H9 (cell line): Measurements from ENCODE around the gene TRIM44. TPM values are rescaled to one million over a fixed set of nuclear protein-coding genes. Genes with fewer than 3 reads are reported as not detected.

Source experiments
- DNase-seq: peaks from one replicate; pipeline ENCODE4 v3.0.0-alpha.2; 2017
- H2AFZ ChIP-seq: one replicate; pipeline ENCODE4 v1.6.1; 2013; ENCODE audit warnings: mild to moderate bottlenecking, low read length, control low read depth, moderate library complexity
- H2AK5ac ChIP-seq: 2 replicates; pipeline ENCODE4 v1.6.1; 2013; ENCODE audit warnings: low read length, control low read depth, mixed read lengths; ENCODE audit not compliant: insufficient read length
- H2BK120ac ChIP-seq: one replicate; pipeline ENCODE4 v1.6.1; 2013; ENCODE audit warnings: low read depth, mild to moderate bottlenecking, low read length, control low read depth, inconsistent platforms; ENCODE audit not compliant: poor library complexity, severe bottlenecking
- H2BK12ac ChIP-seq: 2 replicates; pipeline ENCODE4 v1.6.1; 2013; ENCODE audit warnings: low read length, control low read depth, mixed read lengths, low read depth; ENCODE audit not compliant: insufficient read length
- H2BK15ac ChIP-seq: 2 replicates; pipeline ENCODE4 v1.6.1; 2013; ENCODE audit warnings: low read depth, low read length, control low read depth
- H2BK20ac ChIP-seq: one replicate; pipeline ENCODE4 v1.6.1; 2013; ENCODE audit warnings: low read depth, mild to moderate bottlenecking, low read length, control low read depth, inconsistent platforms; ENCODE audit not compliant: poor library complexity, severe bottlenecking
- H2BK5ac ChIP-seq: 2 replicates; pipeline ENCODE4 v1.6.1; 2013; ENCODE audit warnings: low read length, control low read depth, mixed read lengths; ENCODE audit not compliant: insufficient read length
- H3K14ac ChIP-seq: 2 replicates; pipeline ENCODE4 v1.6.1; 2013; ENCODE audit warnings: low read length, control low read depth; ENCODE audit not compliant: insufficient read depth
- H3K18ac ChIP-seq: 2 replicates; pipeline ENCODE4 v1.6.1; 2013; ENCODE audit warnings: low read depth, mild to moderate bottlenecking, mixed read lengths, low read length, control low read depth; ENCODE audit not compliant: insufficient read length
- H3K23ac ChIP-seq: 2 replicates; pipeline ENCODE4 v1.6.1; 2013; ENCODE audit warnings: low read length, control low read depth, mixed read lengths, low read depth; ENCODE audit not compliant: insufficient read length
- H3K23me2 ChIP-seq: 2 replicates; pipeline ENCODE4 v1.6.1; 2013; ENCODE audit warnings: low read depth, mild to moderate bottlenecking, mixed read lengths, low read length, control low read depth; ENCODE audit not compliant: insufficient read length, poor library complexity, severe bottlenecking
- H3K27ac ChIP-seq: 2 replicates; pipeline ENCODE4 v1.5.1; 2013; ENCODE audit warnings: low read length, control low read depth, mixed read lengths, low read depth; ENCODE audit not compliant: insufficient read length
- H3K27me3 ChIP-seq: 2 replicates; pipeline ENCODE4 v1.6.1; 2013; ENCODE audit warnings: low read length, control low read depth, inconsistent platforms; ENCODE audit not compliant: insufficient read depth
- H3K4ac ChIP-seq: 2 replicates; pipeline ENCODE4 v1.6.1; 2013; ENCODE audit warnings: low read depth, mild to moderate bottlenecking, control low read depth, inconsistent platforms, low read length, moderate library complexity
- H3K4me1 ChIP-seq: 2 replicates; pipeline ENCODE4 v1.6.1; 2013; ENCODE audit warnings: low read length, control low read depth, inconsistent platforms; ENCODE audit not compliant: insufficient read depth
- H3K4me2 ChIP-seq: 2 replicates; pipeline ENCODE4 v1.6.1; 2013; ENCODE audit warnings: low read length, control low read depth, mixed read lengths; ENCODE audit not compliant: insufficient read length, insufficient read depth
- H3K56ac ChIP-seq: 2 replicates; pipeline ENCODE4 v1.6.1; 2013; ENCODE audit warnings: low read depth, mild to moderate bottlenecking, mixed read lengths, low read length, control low read depth; ENCODE audit not compliant: insufficient read length
- H3K79me1 ChIP-seq: 2 replicates; pipeline ENCODE4 v1.6.1; 2013; ENCODE audit warnings: low read depth, mild to moderate bottlenecking, moderate library complexity, low read length, control low read depth, inconsistent platforms; ENCODE audit not compliant: insufficient read depth, poor library complexity, severe bottlenecking
- H3K79me2 ChIP-seq: 2 replicates; pipeline ENCODE4 v1.6.1; 2013; ENCODE audit warnings: low read length, control low read depth, inconsistent platforms; ENCODE audit not compliant: insufficient read depth
- H3K9ac ChIP-seq: 2 replicates; pipeline ENCODE4 v1.6.1; 2013; ENCODE audit warnings: low read length, control low read depth, mixed read lengths; ENCODE audit not compliant: insufficient read length; ENCODE audit errors: extremely low read depth
- H3K9me3 ChIP-seq: one replicate; pipeline ENCODE4 v1.6.1; 2013; ENCODE audit warnings: low read depth, low read length, inconsistent platforms; ENCODE audit not compliant: control insufficient read depth
- H3T11ph ChIP-seq: one replicate; pipeline ENCODE4 v1.6.1; 2013; ENCODE audit warnings: mild to moderate bottlenecking, low read length, control low read depth, inconsistent platforms
- H4K20me1 ChIP-seq: one replicate; pipeline ENCODE4 v1.6.1; 2013; ENCODE audit not compliant: control insufficient read depth, insufficient read length, insufficient read depth
- H4K5ac ChIP-seq: 2 replicates; pipeline ENCODE4 v1.6.1; 2013; ENCODE audit warnings: low read depth, mild to moderate bottlenecking, mixed read lengths, low read length, control low read depth; ENCODE audit not compliant: insufficient read length
- H4K8ac ChIP-seq: replicated peaks from 2 replicates; pipeline ENCODE4 v1.6.1; 2013; ENCODE audit warnings: low read length, control low read depth, mixed read lengths, low read depth; ENCODE audit not compliant: insufficient read length
- H4K91ac ChIP-seq: 2 replicates; pipeline ENCODE4 v1.6.1; 2013; ENCODE audit warnings: low read depth, mild to moderate bottlenecking, moderate library complexity, mixed read lengths, low read length, control low read depth; ENCODE audit not compliant: insufficient read length
- H3K27ac Mint-ChIP-seq, 3 experiments: 2 replicates in 2 of 3; 3 replicates in 1 of 3; pipeline ENCODE4 v1.8.0; 2020 to 2021; ENCODE audit warnings: mixed read lengths in 3 of 3, mild to moderate bottlenecking in 1 of 3, moderate library complexity in 1 of 3
- H3K27me3 Mint-ChIP-seq: 2 replicates; pipeline ENCODE4 v1.8.0; 2021; ENCODE audit warnings: low read depth, mild to moderate bottlenecking, moderate library complexity, mixed read lengths
- H3K36me3 Mint-ChIP-seq, 3 experiments: 2 replicates in 2 of 3; 3 replicates in 1 of 3; pipeline ENCODE4 v1.8.0; 2020 to 2021; ENCODE audit warnings: low read depth in 3 of 3, mixed read lengths in 3 of 3; ENCODE audit not compliant: insufficient read depth in 1 of 3
- H3K4me1 Mint-ChIP-seq, 2 experiments: 2 replicates each; pipeline ENCODE4 v1.8.0; 2020; ENCODE audit warnings: mixed read lengths in 2 of 2
- H3K4me3 Mint-ChIP-seq, 2 experiments: 2 replicates in 1 of 2; 3 replicates in 1 of 2; pipeline ENCODE4 v1.8.0; 2020 to 2021; ENCODE audit warnings: mild to moderate bottlenecking in 2 of 2, mixed read lengths in 2 of 2, moderate library complexity in 1 of 2
- H3K9me3 Mint-ChIP-seq, 2 experiments: 2 replicates in 1 of 2; 3 replicates in 1 of 2; pipeline ENCODE4 v1.8.0; 2020; ENCODE audit warnings: mild to moderate bottlenecking in 2 of 2, mixed read lengths in 2 of 2, moderate library complexity in 1 of 2
- CTCF ChIP-seq: fragments of 200-600 bp; sonication (generic); conservative IDR thresholded peaks from 3 replicates; pipeline ENCODE4 v1.8.0; 2021; ENCODE audit warnings: antibody characterized with exemption, mild to moderate bottlenecking
- WGBS: extraction: QIAGEN DNeasy Blood & Tissue Kit; methylation state at CpG from one replicate; pipeline ENCODE4 v1.1.7; 2013; ENCODE audit warnings: missing lambda C conversion rate, low lambda C conversion rate, mixed read lengths; ENCODE audit not compliant: insufficient read length; ENCODE audit errors: extremely low coverage; 5-methylcytosine and 5-hydroxymethylcytosine counted together
- total RNA-seq: library from RNA; stranded (reverse); gene quantifications from 2 replicates; pipeline ENCODE4 v1.2.1, GENCODE V29; 2021

TRIM44 gene
- total RNA-seq, 1 experiment from 2014 or later = 37.7 TPM

DNA sequence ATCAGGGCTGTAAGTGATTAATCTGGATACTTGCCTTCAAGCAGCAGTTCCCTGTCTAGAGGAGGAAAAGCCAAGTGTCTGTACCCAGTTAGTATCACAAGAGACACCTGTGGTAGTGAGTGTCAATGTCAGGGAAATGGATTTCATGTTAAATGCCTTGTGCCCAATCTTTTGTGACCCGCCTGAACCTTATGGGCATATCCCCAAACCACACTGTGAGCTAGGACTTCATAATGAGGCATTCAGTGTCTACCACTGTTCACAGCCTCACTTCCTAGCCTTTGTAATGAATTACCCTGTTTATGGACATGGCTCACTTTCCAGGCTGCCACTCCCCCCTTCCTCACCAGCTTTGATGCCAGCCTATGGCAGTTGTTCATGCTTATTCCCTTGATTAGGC lies 125.1 kb downstream of the TRIM44 start:
- Histone ChIP-seq H3K79me1 (no peaks in the 10 kb centered on the region), H2BK20ac (no peak overlapping the region), H3K18ac (no peak overlapping the region), H3K56ac (no peak overlapping the region), H3K9ac (no peak overlapping the region), H2AFZ (no peak overlapping the region), H3K4me1 (no peaks in the 10 kb centered on the region), H4K5ac (no peak overlapping the region), H4K8ac (no peak overlapping the region), H3K4me2 (no peak overlapping the region), H2AK5ac (no peak overlapping the region), H2BK15ac (no peak overlapping the region), H3T11ph (no peak overlapping the region), H3K23me2 (no peaks in the 10 kb centered on the region), H3K14ac (no peak overlapping the region), H3K4ac (no peak overlapping the region), H3K27me3 (no peaks in the 10 kb centered on the region), H2BK5ac (no peak overlapping the region), H3K79me2 (no peaks in the 10 kb centered on the region), H3K9me3 (no peaks in the 10 kb centered on the region), H3K27ac (no peak overlapping the region), H4K20me1 (no peaks in the 10 kb centered on the region), H3K23ac (no peak overlapping the region), H4K91ac (no peak overlapping the region), H2BK120ac (no peak overlapping the region), H2BK12ac (no peak overlapping the region)
- Mint-ChIP-seq H3K27me3 (no peaks in the 10 kb centered on the region), H3K9me3 (no peaks in the 10 kb centered on the region), H3K27ac (peak overlapping the region in 1 of 3 experiments; percentile 34; a peak in 1 of 7 replicates), H3K36me3 (no peaks in the 10 kb centered on the region), H3K4me3 (no peak overlapping the region), H3K4me1 (peaks cover 10% of the 10 kb centered on the region in 2 experiments; a peak in 3 of 4 replicates)
- TF ChIP-seq CTCF = no peak
- WGBS = no CpG with 5 or more reads among the region's 1 CpG
- no peak for DNase-seq
